BE2C (cell line): ENCODE results near the gene AMBRA1.

Source experiments
- DNase-seq: peaks from one replicate; pipeline ENCODE4 v3.0.0-alpha.2; 2020
- H3K27me3 ChIP-seq: fragments of 250-450 bp; sonication (Bioruptor Pico); 2 replicates; pipeline ENCODE4 v1.5.1; 2020; ENCODE audit warnings: mild to moderate bottlenecking
- H3K36me3 ChIP-seq: fragments of 250-450 bp; sonication (Bioruptor Pico); 2 replicates; pipeline ENCODE4 v1.5.1; 2020; ENCODE audit warnings: mild to moderate bottlenecking
- H3K4me1 ChIP-seq: fragments of 250-450 bp; sonication (Bioruptor Pico); 2 replicates; pipeline ENCODE4 v1.5.1; 2020
- H3K4me3 ChIP-seq: 2 replicates; pipeline ENCODE4 v1.5.1; 2011; ENCODE audit warnings: low read depth, low read length
- H3K9me3 ChIP-seq: fragments of 250-450 bp; sonication (Bioruptor Pico); 2 replicates; pipeline ENCODE4 v1.5.1; 2020
- CTCF ChIP-seq: IDR thresholded peaks from 2 replicates; pipeline ENCODE4 v1.5.1; 2012; ENCODE audit warnings: mild to moderate bottlenecking, low read depth, low read length

The AMBRA1 gene

GRCh38 chr11:46422588-46422987 is 171.2 kb downstream of the AMBRA1 start:
- Histone ChIP-seq H3K4me1 (0 out of 2 replicates have a peak, but pooled peaks cover 4% of the 10 kb centered on the region), H3K36me3 (no peaks in the 10 kb centered on the region), H3K27me3 (no peaks in the 10 kb centered on the region), H3K9me3 (no peaks in the 10 kb centered on the region), H3K4me3 (no peak overlapping the region)
- DNase-seq, result no peak
- no peak for TF ChIP-seq CTCF

DNA sequence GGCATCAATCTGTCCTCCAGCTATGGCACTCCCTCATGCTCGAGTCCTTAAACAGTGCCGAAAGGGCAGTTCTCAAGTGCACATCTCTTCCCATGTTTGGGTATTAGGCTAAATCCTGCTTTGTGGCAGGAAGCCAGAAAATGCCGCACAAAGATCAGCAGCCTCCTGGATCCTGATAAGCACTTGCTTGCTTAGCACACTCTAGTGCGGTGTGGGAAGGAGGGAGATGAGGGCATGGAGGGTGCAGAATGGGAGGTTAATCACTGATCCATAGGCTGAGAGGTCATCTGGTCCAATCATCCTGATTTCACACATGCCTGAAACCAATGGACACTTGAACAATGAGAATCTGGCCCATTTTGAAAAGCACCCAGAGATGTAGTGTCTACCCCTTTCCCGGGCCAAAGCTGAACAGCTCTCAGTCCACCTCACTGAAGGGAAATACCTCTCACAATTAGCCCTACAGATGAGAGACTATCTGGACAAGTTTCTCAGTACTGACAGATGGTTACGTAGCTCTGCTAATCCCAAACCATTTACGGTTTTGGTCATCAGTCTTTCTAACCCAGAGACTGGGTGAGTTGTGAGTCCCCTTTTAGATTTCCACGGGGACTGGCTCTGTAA is 172.5 kb downstream of the AMBRA1 start:
- TF ChIP-seq CTCF, result no peak
- H3K36me3 ChIP-seq, result no peaks in the 10 kb centered on the region
- H3K27me3 ChIP-seq, result no peaks in the 10 kb centered on the region
- H3K4me3 ChIP-seq, result no peak overlapping the region
- H3K4me1 ChIP-seq, result no peaks in the 10 kb centered on the region
- H3K9me3 ChIP-seq, result no peaks in the 10 kb centered on the region
- DNase-seq, result peak; percentile 14

- Histone ChIP-seq H3K36me3 (no peaks in the 10 kb centered on the region; the same call in 1 of the 2 replicates), H3K27me3 (no peaks in the 10 kb centered on the region), H3K4me1 (no peaks in the 10 kb centered on the region), H3K4me3 (no peak overlapping the region), H3K9me3 (no peaks in the 10 kb centered on the region)
- no peak for DNase-seq
- no peak for TF ChIP-seq CTCF
Measured at GRCh38 chr11:46420513-46420912, 173.3 kb downstream of the AMBRA1 start.

GRCh38 chr11:46418751-46419150 is 175.1 kb downstream of the AMBRA1 start:
- H3K27me3 ChIP-seq, result no peaks in the 10 kb centered on the region
- H3K4me3 ChIP-seq, result no peak overlapping the region
- no peak for DNase-seq
- no peak for TF ChIP-seq CTCF
- H3K4me1 ChIP-seq, result no peaks in the 10 kb centered on the region
- H3K9me3 ChIP-seq, result no peaks in the 10 kb centered on the region
- H3K36me3 ChIP-seq, result no peaks in the 10 kb centered on the region; the same call in 1 of the 2 replicates

- H3K4me1 ChIP-seq, result no peaks in the 10 kb centered on the region
- H3K27me3 ChIP-seq, result no peaks in the 10 kb centered on the region
- no peaks in the 10 kb centered on the region; the same call in 1 of the 2 replicates for H3K36me3 ChIP-seq
- no peaks in the 10 kb centered on the region for H3K9me3 ChIP-seq
- no peak for TF ChIP-seq CTCF
- H3K4me3 ChIP-seq, result no peak overlapping the region
- no peak for DNase-seq
Measured at GRCh38 chr11:46417711-46418110, 176.1 kb downstream of the AMBRA1 start.

GRCh38 chr11:46414879-46415278 is 178.9 kb downstream of the AMBRA1 start:
- H3K4me1 ChIP-seq, result no peaks in the 10 kb centered on the region
- TF ChIP-seq CTCF, result no peak
- H3K4me3 ChIP-seq, result no peak overlapping the region
- no peak for DNase-seq
- no peaks in the 10 kb centered on the region for H3K9me3 ChIP-seq
- no peaks in the 10 kb centered on the region; the same call in 1 of the 2 replicates for H3K36me3 ChIP-seq
- no peaks in the 10 kb centered on the region for H3K27me3 ChIP-seq
